Activated CD8-positive, alpha-beta memory T cell treated with anti-CD3 and anti-CD28 coated beads for 24 hours (primary cell): Measurements from ENCODE around the gene CLMN.

Experiments
- DNase-seq: peaks from one replicate; pipeline ENCODE4 v3.0.0-alpha.2; 2020

The CLMN gene

DNA sequence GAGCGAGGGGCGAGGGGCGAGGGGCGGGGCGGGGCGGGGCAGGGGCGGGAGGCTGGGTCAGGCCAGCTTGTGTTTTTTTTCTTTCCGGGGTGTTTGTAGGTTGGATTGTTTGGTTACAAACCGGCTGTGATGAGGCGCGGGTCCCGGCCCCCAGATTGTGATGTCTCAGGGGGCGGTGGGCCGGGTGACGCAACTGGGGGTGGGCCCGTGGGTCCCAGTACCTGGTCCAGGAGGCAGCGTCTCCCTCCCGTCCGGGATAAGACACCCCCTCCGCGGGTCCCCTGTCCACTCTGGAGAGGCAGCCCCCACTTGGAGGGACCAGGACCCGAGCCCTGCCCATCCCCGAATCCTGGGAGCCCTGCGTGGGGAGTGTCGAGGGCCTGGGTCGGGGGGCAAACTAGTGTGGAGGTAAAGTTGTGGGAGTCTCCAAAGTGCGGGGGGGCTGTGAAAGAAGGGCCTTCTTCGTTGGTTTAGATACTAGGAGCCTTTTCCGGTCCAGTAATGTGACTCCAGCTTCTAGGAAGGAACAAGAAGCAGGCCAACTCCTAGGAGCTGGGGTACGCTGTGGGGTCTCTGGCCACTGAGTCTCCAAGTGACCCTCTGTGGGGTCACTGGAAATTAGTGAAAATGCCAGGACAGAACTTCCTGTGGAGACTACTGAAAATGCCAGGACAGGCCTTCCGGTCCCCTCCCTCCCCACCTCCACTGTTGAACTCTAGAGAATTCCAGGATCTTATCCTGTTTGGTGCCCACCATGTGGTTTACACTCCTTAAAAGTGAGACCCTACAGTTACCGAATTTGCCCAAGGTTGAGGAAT lies 579 bp upstream of the CLMN start:
- no peak for DNase-seq

DNA sequence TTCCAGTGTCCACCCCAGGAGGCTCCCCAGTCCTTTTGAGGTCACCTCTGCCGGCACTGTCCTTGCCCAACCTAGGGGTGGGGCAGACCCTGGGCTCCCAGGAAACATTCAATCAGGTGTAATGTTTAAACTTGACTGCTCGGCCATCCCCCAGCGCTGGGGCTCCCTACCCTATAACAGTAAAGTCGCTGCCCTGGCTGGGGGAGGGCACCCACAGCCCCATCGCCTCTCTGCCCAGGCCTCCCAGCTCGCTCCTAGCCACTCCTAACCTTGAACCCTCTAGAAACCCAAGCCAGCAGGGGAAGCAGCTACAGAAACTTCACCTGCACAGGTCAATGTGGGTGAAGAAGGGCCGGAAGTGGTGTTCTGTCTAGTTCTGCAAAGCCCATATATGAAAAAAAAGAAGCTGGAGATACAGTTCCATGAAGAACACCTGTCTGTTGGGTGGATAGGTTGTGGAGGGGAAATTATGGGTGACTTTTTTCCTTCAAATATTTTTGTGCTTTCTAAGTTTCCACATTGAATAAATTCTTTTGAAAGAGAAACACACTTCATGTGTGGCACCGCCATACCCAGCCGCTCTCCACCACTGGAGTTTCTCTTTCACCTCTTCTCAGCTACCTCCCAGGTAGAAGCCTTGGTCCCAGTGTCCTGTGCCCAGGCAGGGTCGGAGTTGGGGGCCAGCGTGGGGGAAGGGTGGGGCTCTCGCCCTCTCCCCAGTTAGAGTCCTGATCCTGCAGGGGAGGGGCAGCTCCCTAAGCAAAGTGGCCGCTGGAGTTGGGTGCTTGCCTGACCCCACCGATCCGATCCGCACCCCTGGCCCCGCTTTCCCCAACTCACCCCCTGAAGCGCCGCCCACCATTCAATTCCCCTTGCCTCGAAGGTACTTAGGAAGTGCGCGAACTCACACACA lies 1.1 kb downstream of the CLMN start:
- peak; percentile 62 for DNase-seq

DNA sequence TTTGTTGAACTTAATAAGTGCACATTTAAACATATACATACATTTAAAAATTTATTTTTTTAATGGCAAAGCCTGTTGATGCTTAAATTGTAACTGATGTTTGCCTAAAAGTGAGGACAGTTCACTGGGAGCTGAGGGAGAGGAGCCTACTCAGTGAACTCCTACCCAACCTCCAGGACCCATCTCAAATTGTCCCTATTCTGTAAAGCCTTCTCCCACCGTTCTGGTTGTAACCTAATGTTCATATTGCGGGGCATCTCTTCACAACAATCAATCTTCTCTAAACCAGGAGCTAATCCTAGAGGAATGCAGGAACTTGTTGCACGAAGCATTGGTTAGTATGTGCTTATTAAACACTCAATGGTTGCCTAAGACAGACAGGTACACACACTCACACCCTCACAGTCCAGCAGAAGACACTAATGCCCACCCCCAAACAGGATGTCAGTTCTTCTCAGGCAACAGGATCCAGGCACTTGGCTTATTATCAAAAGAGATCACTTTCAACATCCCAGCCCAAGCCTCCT lies 1.8 kb downstream of the CLMN start:
- no peak for DNase-seq

DNA sequence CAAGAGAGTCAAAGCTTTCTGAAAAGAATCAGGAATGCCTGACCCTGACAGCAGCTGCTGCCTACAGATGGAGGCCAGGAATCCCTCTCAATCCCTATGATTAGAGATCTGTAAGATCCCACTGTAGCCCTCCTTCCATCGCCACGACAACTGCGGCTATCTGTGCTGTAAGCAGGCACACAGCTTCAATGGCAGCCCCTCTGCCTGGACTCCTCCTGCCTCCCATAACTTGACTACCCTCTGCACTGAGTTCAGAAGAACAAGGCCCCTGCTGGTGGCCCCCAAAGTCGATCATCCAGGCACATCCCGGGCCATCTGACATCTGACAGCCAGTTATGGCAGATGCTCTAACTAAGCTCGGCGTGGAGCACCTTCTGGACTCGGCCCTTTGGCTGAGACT lies 2.9 kb downstream of the CLMN start:
- DNase-seq, result no peak

DNA sequence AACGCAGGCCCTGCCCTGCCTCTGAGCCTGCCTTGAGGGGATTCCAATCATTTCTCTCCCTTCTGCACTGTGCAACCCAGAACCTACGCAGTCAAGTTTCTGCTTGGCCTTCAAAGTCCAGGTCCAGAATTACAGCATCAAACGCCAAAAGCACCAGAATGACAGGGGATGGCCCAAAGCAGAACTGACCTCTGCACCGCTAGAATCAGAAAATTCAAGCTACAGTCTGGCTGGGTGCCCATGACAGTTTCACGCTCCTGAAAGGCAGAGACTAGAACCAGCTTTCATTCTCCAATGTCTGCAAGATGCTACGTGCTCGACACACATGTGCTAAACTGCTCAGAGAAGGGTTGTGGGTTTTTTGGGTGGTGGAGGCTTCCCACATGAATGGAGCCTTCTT lies 4.1 kb downstream of the CLMN start:
- DNase-seq, result no peak

DNA sequence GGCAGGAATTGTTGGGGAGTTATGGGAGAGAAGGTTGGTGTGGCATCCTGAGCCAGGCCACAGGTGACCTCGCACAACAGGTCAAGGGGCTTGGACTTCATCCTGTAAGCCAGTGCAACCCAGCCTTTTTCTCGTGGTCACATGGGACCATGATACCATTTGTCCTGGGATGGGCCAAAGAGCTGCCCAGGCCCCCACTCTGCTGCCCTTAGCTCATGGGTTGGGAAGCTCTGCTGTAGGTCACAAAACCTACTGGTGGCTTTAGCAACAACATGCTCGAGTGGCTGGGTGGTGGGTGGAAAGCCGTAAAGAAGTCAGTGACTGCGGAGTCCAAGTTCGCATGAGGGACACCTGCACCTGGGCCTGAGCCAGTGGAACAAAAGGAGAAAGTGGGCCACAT lies 4.6 kb downstream of the CLMN start:
- DNase-seq, result no peak

DNA sequence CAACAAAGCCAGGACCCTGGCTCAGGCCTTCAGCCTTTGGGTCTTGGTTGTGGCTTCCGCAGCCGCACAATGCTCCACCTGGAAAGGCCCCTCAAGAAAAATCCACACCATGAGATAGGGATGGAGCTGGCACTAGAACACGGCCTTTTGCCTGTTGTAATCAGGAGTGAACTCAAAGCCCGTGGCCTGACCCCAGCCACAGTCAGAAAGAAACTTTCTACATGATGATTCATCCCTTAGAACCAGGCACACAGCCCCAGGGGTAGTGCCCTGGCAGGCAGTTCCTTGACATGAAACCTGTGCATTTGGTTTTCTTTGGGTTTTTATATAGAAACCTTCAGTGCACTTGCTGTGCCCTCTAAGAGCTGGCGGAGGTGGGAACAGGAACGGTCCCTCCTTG lies 5.1 kb downstream of the CLMN start:
- no peak for DNase-seq

DNA sequence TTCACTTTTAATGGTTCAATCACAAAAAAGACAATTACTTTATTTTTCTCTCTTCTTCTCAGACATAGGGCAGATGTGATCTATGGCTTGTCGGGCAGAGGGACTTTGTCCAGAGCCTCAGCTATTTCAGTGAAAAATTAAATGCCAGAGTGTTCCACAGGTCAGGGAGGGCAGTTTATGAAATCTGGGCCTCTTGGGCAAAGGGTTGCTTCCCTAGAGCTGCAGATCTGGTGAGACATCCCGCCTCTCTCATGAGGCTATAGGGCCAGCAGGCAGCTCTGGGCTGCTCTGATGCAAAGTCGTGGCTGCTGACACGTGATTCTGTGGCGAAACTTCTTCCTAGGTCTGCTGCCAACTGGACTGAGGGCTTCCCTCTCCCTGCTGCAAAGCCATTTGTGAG lies 6.0 kb downstream of the CLMN start:
- DNase-seq, result no peak

DNA sequence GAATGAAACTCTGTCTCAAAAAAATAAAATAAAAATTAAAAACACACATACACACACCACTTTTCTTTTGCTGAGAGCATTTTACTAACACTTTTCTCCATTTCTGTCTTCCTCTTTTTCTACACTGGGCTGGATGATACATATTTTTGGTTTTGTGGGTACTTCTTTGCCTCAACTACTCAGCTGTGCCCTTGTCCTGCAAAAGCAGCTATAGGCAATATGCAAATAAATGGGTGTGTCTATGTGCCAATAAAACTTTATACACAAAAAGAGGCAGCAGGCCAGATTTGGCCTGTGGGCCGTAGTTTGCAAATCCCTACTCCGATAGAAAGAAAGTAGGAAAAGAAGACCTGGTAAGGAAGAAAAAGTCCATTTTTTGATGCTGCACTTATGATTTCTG lies 6.5 kb downstream of the CLMN start:
- DNase-seq, result no peak

DNA sequence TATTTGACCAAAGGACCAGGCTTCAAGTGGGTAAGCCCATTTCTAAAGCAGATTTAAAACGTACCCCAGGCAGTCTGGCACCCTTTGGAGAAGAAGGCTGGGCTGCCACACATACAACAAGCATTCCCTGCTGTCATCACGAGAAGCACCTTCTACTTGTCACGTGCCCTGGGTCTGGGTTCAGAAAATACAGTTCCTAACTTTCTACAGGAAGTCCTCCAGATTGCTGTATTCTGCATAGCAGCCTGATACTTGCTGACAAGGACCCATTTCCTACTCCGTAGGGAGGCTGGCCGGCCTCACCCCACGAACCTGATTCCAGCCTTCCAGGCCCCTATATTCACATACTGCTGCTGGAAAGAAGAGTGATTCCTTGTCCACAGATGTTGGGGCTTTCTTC lies 7.4 kb downstream of the CLMN start:
- no peak for DNase-seq

DNA sequence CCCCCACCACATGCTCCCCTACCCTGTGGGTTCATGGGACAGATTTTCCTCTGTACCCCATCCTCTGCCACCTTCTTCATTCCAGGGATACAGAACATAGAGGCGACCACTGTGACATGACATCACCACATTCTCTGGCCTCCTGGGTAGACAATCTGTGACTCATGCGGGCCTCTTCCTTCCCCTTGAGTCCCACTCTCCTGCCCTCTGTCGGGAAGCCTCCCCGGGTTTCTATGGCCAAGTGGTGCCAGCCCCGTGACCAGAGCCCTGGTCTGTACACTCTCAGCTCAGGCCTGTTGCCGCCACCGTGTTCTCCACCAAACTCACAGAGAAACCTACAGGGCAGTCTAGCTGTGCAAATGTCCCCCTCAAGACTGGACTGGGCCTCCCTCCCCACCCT lies 8.0 kb downstream of the CLMN start:
- DNase-seq, result no peak

DNA sequence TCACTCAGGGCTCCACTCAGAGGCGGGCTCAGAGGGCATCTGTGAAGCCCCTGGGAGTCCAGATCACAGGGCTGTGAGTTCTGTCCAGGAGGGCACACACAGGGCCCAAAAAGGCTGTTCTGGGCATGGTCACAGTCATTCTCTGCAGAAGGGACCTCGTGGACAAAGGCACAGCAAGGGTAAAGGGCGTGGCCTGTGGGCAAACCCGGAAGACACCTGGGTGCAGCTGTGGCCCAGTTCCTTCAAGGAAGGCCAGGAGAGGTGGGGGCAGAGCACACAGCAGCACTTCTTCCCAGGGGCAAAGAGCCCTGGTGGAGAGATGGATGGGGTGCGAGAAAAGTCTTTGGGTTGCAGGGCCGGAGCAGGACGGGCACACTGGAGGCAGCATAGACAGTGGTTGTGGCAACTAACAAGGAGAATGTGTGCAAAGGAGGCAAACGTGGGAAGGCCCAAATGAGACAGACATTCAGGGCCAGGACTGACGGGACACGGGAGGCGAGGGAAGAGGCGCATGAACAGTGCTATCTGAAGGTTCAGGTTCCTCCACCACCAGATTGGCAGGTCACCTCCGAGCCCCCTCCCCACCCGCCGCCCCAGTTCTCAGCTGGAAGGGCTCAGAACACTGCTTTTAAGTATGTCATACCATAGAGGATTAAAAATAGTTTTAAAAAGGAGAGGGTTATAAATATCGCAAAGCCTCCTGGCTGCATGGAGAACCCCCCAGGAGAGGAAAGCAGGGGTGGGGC lies 8.9 kb downstream of the CLMN start:
- no peak for DNase-seq

DNA sequence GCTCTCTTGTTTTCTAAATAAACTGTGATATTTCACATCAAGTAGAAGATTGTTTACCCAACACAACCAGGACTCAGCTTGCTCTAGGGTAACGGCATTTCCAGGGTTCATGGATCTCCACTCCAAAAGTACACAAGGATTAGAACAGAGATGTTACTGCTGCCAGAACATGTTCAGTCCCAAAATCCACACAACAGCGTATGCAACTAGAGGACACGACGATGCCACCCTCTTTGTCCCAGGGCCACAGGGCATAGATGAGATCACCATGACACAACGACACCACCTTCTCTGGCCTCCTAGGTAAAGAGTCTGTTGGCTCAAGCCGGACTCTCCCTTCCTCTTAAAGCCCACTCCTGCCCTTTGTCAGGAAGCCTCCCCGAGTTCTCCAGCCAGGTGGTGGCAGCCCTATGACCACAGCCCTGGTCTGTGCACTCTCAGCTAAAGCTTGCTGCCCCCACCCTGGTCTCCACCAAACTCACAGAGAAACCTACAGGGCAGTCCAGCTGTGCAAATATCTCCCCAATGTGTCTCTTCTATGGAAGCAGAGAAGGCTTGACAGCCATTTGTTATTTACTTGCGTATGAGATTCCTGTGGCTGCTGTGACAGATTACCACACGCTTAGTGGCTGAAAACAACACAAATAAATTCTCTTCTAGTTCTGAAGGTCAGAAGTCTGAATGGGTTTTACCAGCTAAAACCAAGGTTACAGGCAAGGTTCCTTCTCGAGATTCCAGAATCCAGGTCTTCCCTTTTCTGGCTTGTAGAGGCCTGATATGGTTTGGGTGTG lies 10.3 kb downstream of the CLMN start:
- no peak for DNase-seq

DNA sequence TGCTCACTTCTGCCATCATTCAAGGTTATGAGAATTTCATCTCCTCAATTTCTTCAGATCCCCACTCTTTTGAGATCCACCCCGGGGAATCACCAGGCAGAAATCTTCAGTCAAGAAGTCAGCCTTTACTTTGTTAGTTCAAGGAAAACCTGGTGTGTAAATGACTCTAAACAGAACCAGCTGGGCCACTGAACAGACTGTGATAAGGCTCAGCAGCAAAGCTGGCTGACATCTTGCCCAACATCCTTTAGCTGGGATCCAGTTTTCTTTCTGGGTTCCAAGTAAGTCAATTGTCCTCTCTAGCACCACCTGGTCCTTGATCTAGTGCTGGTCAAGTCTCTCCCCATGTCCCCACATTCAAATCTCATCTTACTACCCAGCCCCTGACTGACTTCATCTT lies 11.6 kb downstream of the CLMN start:
- no peak for DNase-seq

DNA sequence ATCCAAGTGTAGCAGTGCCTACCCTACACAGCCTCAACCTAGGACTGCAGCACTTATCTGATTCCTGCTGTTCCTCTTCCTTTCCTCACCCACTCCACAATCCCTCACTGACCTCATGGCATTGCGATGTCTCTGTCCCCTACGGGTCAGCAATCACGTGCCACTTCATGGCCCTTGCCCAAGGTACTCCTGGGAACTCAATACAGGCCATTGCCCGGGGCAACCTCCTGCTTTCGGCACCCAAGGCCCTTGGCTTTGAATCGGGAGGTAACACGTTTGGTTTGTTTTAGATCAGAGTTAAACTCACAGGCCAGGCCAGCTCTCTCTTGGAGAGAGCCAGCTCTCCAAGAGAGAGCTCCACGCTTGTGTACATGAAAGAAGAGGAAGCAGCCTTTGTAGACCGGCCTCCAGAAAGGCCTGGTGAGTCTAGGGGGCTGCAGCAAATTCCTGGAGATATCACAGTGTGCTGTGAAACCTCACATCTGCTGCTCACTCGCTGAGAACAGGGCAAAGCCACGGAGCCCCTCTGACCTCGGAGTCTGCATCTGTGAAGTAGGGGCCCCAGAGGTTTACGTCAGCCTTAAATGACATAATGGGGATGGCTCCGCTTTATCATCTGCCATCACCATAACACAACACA lies 12.2 kb downstream of the CLMN start:
- no peak for DNase-seq

DNA sequence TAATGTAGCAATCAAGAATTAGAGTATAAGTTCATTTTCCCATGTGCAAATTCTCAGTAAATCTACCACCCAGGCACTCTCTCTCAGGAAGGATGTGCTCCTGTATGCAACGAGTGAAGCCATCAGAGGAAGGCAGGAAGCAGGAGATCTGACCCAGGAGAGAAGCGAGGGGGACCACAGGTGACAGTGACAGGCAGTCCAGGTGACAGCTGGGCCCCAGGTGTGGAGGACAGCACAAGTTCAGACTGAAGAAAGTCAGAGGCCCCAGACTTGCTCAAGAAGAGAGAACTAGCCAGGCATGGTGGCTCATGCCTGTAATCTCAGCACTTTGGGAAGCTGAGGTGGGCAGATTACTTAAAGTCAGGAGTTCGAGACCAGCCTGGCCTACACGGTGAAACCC lies 13.8 kb downstream of the CLMN start:
- no peak for DNase-seq

DNA sequence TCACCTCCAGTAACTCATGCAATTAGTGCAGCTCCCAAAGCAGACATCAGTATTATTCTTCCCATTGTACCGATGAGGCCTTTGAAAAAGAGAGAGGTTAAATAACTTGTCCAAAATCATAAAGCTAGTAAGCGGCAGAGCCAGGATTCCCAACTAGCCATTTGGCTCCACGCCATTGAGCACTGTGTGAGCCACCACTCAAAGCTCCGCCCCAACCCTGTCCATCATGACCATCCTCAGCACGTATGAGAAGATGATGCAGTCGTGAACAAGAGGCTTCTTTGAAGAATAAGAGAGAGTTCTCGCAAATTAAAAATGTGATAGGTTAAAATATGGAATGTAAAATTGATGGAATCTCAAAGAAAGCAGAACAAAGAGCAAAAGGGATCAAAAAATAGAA lies 14.6 kb downstream of the CLMN start:
- DNase-seq, result no peak

DNA sequence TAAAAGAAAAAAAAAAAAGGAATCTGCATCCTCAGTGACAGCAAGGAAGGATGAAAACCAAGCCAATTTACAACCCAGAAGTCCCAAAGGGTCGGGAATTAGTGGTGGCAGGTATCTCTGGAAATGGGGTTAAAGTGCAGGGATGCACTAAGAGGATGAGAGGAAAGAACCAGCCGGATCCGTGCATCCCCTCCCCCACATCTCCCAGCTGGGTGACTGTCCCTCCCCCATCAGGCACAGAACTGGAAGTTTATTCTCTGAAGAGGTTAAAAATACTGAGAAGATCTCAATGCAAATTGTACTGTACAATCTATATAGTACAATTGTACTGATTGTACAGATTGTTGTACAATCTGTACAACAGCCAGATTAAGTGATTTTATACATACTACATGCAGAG lies 15.4 kb downstream of the CLMN start:
- DNase-seq, result no peak

DNA sequence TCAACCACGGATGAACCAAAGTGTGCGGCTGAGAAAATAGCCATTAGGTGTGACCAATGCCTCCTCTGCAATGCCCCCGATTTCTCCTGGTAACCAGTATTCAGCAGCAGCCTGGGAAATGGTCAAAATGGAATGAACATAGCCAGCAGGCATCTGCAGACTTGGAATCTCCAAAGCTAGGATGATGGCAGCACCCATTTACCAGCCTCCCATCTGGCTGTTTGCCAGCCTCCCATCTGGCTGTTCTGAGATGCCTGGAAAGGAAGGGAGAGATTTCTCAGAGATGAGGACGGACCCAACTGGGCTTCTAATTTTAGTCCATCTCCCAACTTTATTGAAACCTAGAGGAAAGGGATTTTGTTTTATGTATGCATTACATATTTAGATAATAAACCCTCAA lies 16.2 kb downstream of the CLMN start:
- no peak for DNase-seq

DNA sequence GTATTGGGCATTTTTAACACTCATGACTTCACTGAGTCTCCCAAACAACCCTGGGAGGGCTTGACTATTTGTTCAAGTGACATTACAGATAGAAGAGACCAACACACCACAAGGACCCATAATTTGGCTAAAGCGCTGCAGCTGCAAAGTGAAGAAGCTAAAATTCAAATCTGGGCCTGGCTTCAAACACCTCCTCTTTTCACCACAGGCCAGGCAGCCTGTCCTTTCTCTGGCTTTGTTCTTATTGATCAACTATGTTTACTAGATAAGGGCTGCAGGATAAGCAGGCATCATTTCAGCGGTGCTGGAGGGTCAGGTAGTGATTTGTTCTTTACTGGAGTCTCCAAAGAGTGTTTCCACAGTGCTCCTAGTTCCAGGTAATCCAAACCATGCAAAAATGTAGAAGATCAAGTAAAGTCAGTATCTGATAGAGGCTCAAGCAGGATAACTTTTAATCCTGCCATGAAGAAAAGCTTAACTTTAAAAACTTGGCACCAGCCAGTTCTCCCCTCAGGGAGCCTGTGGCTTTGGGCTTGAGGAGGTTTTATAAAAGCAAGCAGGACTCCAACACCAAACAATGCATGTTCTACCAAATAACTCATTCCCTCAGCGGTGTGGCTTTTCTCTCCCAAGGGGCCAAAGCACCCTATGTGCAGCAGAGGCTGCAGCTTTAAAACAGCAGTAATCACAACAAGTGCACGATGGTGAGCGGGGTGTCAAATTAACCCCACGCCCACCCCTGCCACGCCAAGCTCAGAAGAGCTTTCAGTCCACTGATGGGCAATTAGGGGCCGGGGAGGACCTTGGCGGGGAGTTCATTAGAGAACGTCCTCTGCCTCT lies 16.8 kb downstream of the CLMN start:
- DNase-seq, result no peak
